Measurements from ENCODE around the gene STARD7. TPM values are rescaled to one million over a fixed set of nuclear protein-coding genes. Genes with fewer than 3 reads are reported as not detected.
A peak's percentile ranks its signal among the peaks of the same experiment; 100 is the strongest.

The STARD7 gene
- total and polyA plus RNA-seq, 2 donors (not counting 1 experiment from before 2014, with no cell fraction given), result 35.1 to 133 TPM

DNA sequence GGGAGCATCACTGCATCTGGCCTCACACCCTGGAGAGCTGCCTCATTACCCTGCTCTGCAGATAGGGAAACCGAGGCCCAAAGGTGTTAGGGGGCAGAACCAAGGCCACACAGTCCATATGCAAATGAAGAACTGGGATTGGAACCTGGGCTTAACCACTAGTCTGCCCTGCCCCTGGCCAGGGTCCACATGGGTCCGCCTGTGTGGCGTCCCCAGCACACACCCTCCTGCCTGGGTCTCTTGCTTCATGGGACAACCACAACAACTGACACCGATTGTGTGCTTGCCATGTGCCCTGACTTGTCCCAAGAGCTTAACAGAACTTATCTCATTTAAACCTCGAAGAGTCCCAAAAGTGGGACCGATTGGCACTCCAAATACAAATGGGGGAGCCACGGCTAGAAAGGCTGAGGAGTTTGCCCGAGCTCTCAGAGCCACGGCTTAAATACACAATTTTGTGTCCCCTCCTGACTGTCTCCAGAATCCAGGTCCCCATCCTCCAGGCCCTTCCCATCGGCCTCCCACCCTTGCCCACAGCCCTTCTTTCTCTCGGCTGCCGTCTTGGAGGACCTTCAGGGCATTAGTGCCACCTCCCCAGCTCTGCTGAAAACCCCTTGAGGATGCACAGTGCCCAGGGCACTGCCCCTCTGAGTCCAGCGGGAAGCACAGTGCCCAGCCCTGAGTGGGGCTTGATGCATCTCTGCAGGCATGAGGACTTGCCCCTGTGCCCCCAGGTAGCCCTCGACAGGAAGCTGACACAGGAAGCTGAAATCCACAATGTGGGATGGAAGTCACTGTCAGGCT is 57.6 kb downstream of the STARD7 start:
- H2AFZ ChIP-seq (ENCODE audit: insufficient read depth, low read depth, low read length, poor library complexity, severe bottlenecking), result no peak overlapping the region
- WGBS (ENCODE audit: insufficient coverage), result 92% methylated on average over 14 of the region's 14 CpGs
- H3K4me2 ChIP-seq (replicated peaks; ENCODE audit: low read depth, low read length, poor library complexity, severe bottlenecking), result peak overlapping the region; percentile 6
- H3K27me3 ChIP-seq (replicated peaks in 1 of 4; ENCODE audit: control extremely low read depth in 1 of 4, control insufficient read depth in 3 of 4, insufficient read depth in 4 of 4, low read length in 3 of 4), result no peaks in the 10 kb centered on the region
- ATAC-seq (ENCODE audit: low read depth) (no peak), DNase-seq (no peak)
- H3K27me3 Mint-ChIP-seq, result no peaks in the 10 kb centered on the region
- H3K4me3 ChIP-seq (ENCODE audit: control extremely low read depth in 1 of 5, extremely low read depth in 1 of 5, insufficient read depth in 1 of 5, low read depth in 2 of 5, low read length in 4 of 5), result no peak overlapping the region
- H3K4me1 ChIP-seq (ENCODE audit: control insufficient read depth in 2 of 2, insufficient read depth in 2 of 2, low read length in 2 of 2), result peaks cover 42 to 54% of the 10 kb centered on the region in 2 donors
- no peaks in the 10 kb centered on the region for H3K79me2 ChIP-seq (ENCODE audit: control insufficient read depth, insufficient read depth, low read length)
- H3K36me3 ChIP-seq (replicated peaks in 1 of 2; ENCODE audit: control extremely low read depth in 1 of 2, control insufficient read depth in 1 of 2, extremely low read depth in 1 of 2, insufficient read depth in 2 of 2, low read length in 1 of 2), result no peaks in the 10 kb centered on the region
- intact Hi-C loops (cut with micrococcal nuclease), result no loop called here
- H3K9me3 ChIP-seq (ENCODE audit: control extremely low read depth in 1 of 3, control insufficient read depth in 2 of 3, insufficient read depth in 1 of 3, low read length in 2 of 3), result no peaks in the 10 kb centered on the region
- H3K4me3 Mint-ChIP-seq, result no peak overlapping the region
- H3K27ac ChIP-seq (ENCODE audit: low read length in 2 of 2), result no peak overlapping the region
- no peak for TF ChIP-seq EZH2 (IDR thresholded peaks at IDR 0.05; ENCODE audit: borderline replicate concordance, insufficient read depth, low read depth, low read length, poor library complexity, severe bottlenecking)
- TF ChIP-seq, protein P1, sequence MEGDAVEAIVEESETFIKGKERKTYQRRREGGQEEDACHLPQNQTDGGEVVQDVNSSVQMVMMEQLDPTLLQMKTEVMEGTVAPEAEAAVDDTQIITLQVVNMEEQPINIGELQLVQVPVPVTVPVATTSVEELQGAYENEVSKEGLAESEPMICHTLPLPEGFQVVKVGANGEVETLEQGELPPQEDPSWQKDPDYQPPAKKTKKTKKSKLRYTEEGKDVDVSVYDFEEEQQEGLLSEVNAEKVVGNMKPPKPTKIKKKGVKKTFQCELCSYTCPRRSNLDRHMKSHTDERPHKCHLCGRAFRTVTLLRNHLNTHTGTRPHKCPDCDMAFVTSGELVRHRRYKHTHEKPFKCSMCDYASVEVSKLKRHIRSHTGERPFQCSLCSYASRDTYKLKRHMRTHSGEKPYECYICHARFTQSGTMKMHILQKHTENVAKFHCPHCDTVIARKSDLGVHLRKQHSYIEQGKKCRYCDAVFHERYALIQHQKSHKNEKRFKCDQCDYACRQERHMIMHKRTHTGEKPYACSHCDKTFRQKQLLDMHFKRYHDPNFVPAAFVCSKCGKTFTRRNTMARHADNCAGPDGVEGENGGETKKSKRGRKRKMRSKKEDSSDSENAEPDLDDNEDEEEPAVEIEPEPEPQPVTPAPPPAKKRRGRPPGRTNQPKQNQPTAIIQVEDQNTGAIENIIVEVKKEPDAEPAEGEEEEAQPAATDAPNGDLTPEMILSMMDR (IDR thresholded peaks at IDR 0.05), result no peak
- no peaks in the 10 kb centered on the region for H3K9me3 Mint-ChIP-seq (ENCODE audit: insufficient read depth)
- POLR2A ChIA-PET, result no interaction called here
- H4K20me1 ChIP-seq (ENCODE audit: control insufficient read depth, insufficient read depth, low read length, poor library complexity, severe bottlenecking), result no peaks in the 10 kb centered on the region
- CTCF ChIA-PET, result interaction anchor here (0.5 to 23.6 kb wide), 4 partner anchors 10 to 56 kb away, joined by 4 to 1065 read pairs (median 19); partner anchors contain the start of gene ASTL
- no peak overlapping the region for H3K27ac Mint-ChIP-seq
- H3K9ac ChIP-seq (ENCODE audit: low read length), result no peak overlapping the region
- peaks cover 68% of the 10 kb centered on the region for H3K4me1 Mint-ChIP-seq

GRCh38 chr2:96150007-96150640 is 58.5 kb downstream of the STARD7 start:
- Histone ChIP-seq H4K20me1 (ENCODE audit: control insufficient read depth, insufficient read depth, low read length, poor library complexity, severe bottlenecking) (no peaks in the 10 kb centered on the region), H3K4me1 (ENCODE audit: control insufficient read depth in 2 of 2, insufficient read depth in 2 of 2, low read length in 2 of 2) (peaks cover 38 to 51% of the 10 kb centered on the region in 2 donors), H3K27ac (ENCODE audit: low read length in 2 of 2) (no peak overlapping the region), H3K27me3 (replicated peaks in 1 of 4; ENCODE audit: control extremely low read depth in 1 of 4, control insufficient read depth in 3 of 4, insufficient read depth in 4 of 4, low read length in 3 of 4) (no peaks in the 10 kb centered on the region), H3K79me2 (ENCODE audit: control insufficient read depth, insufficient read depth, low read length) (no peaks in the 10 kb centered on the region), H2AFZ (ENCODE audit: insufficient read depth, low read depth, low read length, poor library complexity, severe bottlenecking) (no peak overlapping the region), H3K9me3 (ENCODE audit: control extremely low read depth in 1 of 3, control insufficient read depth in 2 of 3, insufficient read depth in 1 of 3, low read length in 2 of 3) (no peaks in the 10 kb centered on the region), H3K9ac (ENCODE audit: low read length) (no peak overlapping the region), H3K4me2 (replicated peaks; ENCODE audit: low read depth, low read length, poor library complexity, severe bottlenecking) (no peak overlapping the region), H3K4me3 (ENCODE audit: control extremely low read depth in 1 of 5, extremely low read depth in 1 of 5, insufficient read depth in 1 of 5, low read depth in 2 of 5, low read length in 4 of 5) (no peak overlapping the region), H3K36me3 (replicated peaks in 1 of 2; ENCODE audit: control extremely low read depth in 1 of 2, control insufficient read depth in 1 of 2, extremely low read depth in 1 of 2, insufficient read depth in 2 of 2, low read length in 1 of 2) (no peaks in the 10 kb centered on the region)
- peak overlapping the region; percentile 70 for H3K27ac Mint-ChIP-seq
- intact Hi-C loops (cut with micrococcal nuclease), result no loop called here
- no peak overlapping the region for H3K4me3 Mint-ChIP-seq
- 100% methylated on average over 3 of the region's 6 CpGs for WGBS (ENCODE audit: insufficient coverage)
- CTCF ChIA-PET, result interaction anchor here (0.5 to 23.6 kb wide), 4 partner anchors 9 to 57 kb away, joined by 4 to 1065 read pairs (median 19); partner anchors contain the start of gene ASTL
- peaks cover 66% of the 10 kb centered on the region for H3K4me1 Mint-ChIP-seq
- H3K27me3 Mint-ChIP-seq, result no peaks in the 10 kb centered on the region
- no peak for TF ChIP-seq EZH2 (IDR thresholded peaks at IDR 0.05; ENCODE audit: borderline replicate concordance, insufficient read depth, low read depth, low read length, poor library complexity, severe bottlenecking)
- TF ChIP-seq, protein P1 (IDR thresholded peaks at IDR 0.05), result no peak
- ATAC-seq (ENCODE audit: low read depth), result no peak
- no peaks in the 10 kb centered on the region for H3K9me3 Mint-ChIP-seq (ENCODE audit: insufficient read depth)
- POLR2A ChIA-PET, result interaction anchor here (7.9 kb wide), 1 partner anchor 8 kb away, joined by 47 read pairs; no protein-coding TSS in a partner anchor
- DNase-seq, result peak; percentile 10

Measured in B cell (primary cell).